Endometrial microvascular endothelial cells (primary cell): ENCODE measurements around the gene MYL5. TPM values are rescaled to one million over a fixed set of nuclear protein-coding genes. Genes with fewer than 3 reads are reported as not detected.
"Not testable (repeated sequence)": the region's sequence is repeated elsewhere in the genome, so short reads cannot be mapped to it uniquely, and the experiment has no call there.

Experiments
- in situ Hi-C: cut with HindIII; loops from 2 replicates; pipeline ENCODE4 v1.10.0; 2017; ENCODE audit warnings: low sequenced_read_pairs, low pct_unique_long_range_greater_than_20kb; ENCODE audit errors: inconsistent ontology term
- total RNA-seq: library from RNA; depleted of rRNA; stranded (reverse); fragments of >200 nt; gene quantifications from one replicate; pipeline ENCODE4 v1.2.3, GENCODE V29; 2015; ENCODE audit errors: inconsistent ontology term

MYL5 gene
- total RNA-seq, 1 donor from 2014 or later = 2.6 TPM

- in situ Hi-C loops = no loop called here
Observed at GRCh38 chr4:714087-714486, 39.7 kb downstream of the MYL5 start.

- in situ Hi-C loops = no loop called here
Observed at GRCh38 chr4:717601-718320, 43.4 kb downstream of the MYL5 start.

- in situ Hi-C loops = no loop called here
Observed at GRCh38 chr4:718460-718859, 44.1 kb downstream of the MYL5 start.

- in situ Hi-C loops = no loop called here
Observed at GRCh38 chr4:720111-720860, 45.9 kb downstream of the MYL5 start.

GRCh38 chr4:721261-722168 is 47.2 kb downstream of the MYL5 start:
- in situ Hi-C loops = no loop called here

- in situ Hi-C loops = no loop called here
Observed at GRCh38 chr4:722169-722725, 47.9 kb downstream of the MYL5 start.

GRCh38 chr4:722851-723360 is 48.6 kb downstream of the MYL5 start:
- in situ Hi-C loops = no loop called here

- in situ Hi-C loops = no loop called here
Observed at GRCh38 chr4:723751-724530, 49.6 kb downstream of the MYL5 start.

- in situ Hi-C loops = no loop called here
Observed at GRCh38 chr4:725391-726234, 51.3 kb downstream of the MYL5 start.

- in situ Hi-C loops = no loop called here
Observed at GRCh38 chr4:726235-726787, 52.0 kb downstream of the MYL5 start.

- in situ Hi-C loops = no loop called here
Observed at GRCh38 chr4:726838-727237, 52.5 kb downstream of the MYL5 start.

GRCh38 chr4:727576-727975 is 53.2 kb downstream of the MYL5 start:
- in situ Hi-C loops = no loop called here

- in situ Hi-C loops = no loop called here
Observed at GRCh38 chr4:729336-730315, 55.3 kb downstream of the MYL5 start.

GRCh38 chr4:730511-730910 is 56.2 kb downstream of the MYL5 start:
- in situ Hi-C loops = no loop called here

GRCh38 chr4:730946-731904 is 56.9 kb downstream of the MYL5 start:
- in situ Hi-C loops = not testable (repeated sequence)
